ENCODE data around the gene KDM1B.

- TF ChIP-seq CTCF (conservative IDR thresholded peaks at IDR 0.05; ENCODE audit: low read depth, low read length) (no peak), EZH2 (IDR thresholded peaks at IDR 0.05; ENCODE audit: borderline replicate concordance, low read depth, low read length, poor library complexity, severe bottlenecking) (no peak)
These were observed 81.9 kb downstream of the KDM1B start for GRCh38 chr6:18237167-18237566.

All from A673 (cell line).